ENCODE measurements around the gene PNPLA5.
A peak's percentile ranks its signal among the peaks of the same experiment; 100 is the strongest.
"Not testable (repeated sequence)": the region's sequence is repeated elsewhere in the genome, so short reads cannot be mapped to it uniquely, and the experiment has no call there.

Gene PNPLA5

GRCh38 chr22:43879901-43880540 lies 11.8 kb downstream of the PNPLA5 start:
- no peak overlapping the region for H3K27ac Mint-ChIP-seq
- H3K4me1 Mint-ChIP-seq (ENCODE audit: low read depth) = no peaks in the 10 kb centered on the region
- no peaks in the 10 kb centered on the region for H3K36me3 Mint-ChIP-seq
- no peak overlapping the region for H3K4me3 Mint-ChIP-seq
- H3K9me3 Mint-ChIP-seq (ENCODE audit: low read depth) = no peaks in the 10 kb centered on the region
- H3K27me3 Mint-ChIP-seq = peaks cover 18% of the 10 kb centered on the region

GRCh38 chr22:43878831-43879550 lies 12.8 kb downstream of the PNPLA5 start:
- Mint-ChIP-seq H3K4me3 (no peak overlapping the region), H3K4me1 (ENCODE audit: low read depth) (no peaks in the 10 kb centered on the region), H3K27me3 (peaks cover 24% of the 10 kb centered on the region), H3K27ac (no peak overlapping the region), H3K36me3 (no peaks in the 10 kb centered on the region), H3K9me3 (ENCODE audit: low read depth) (no peaks in the 10 kb centered on the region)

GRCh38 chr22:43878079-43878795 lies 13.6 kb downstream of the PNPLA5 start:
- peaks cover 27% of the 10 kb centered on the region for H3K27me3 Mint-ChIP-seq
- H3K27ac Mint-ChIP-seq = no peak overlapping the region
- no peaks in the 10 kb centered on the region for H3K36me3 Mint-ChIP-seq
- H3K9me3 Mint-ChIP-seq (ENCODE audit: low read depth) = no peaks in the 10 kb centered on the region
- no peak overlapping the region for H3K4me3 Mint-ChIP-seq
- H3K4me1 Mint-ChIP-seq (ENCODE audit: low read depth) = no peaks in the 10 kb centered on the region

GRCh38 chr22:43876866-43877509 lies 14.8 kb downstream of the PNPLA5 start:
- no peaks in the 10 kb centered on the region for H3K36me3 Mint-ChIP-seq
- no peak overlapping the region for H3K27ac Mint-ChIP-seq
- H3K4me1 Mint-ChIP-seq (ENCODE audit: low read depth) = no peaks in the 10 kb centered on the region
- no peak overlapping the region for H3K4me3 Mint-ChIP-seq
- H3K27me3 Mint-ChIP-seq = peaks cover 23% of the 10 kb centered on the region
- no peaks in the 10 kb centered on the region for H3K9me3 Mint-ChIP-seq (ENCODE audit: low read depth)

- Mint-ChIP-seq H3K9me3 (ENCODE audit: low read depth) (peaks cover 9% of the 10 kb centered on the region), H3K27ac (no peak overlapping the region), H3K27me3 (peaks cover 23% of the 10 kb centered on the region), H3K4me1 (ENCODE audit: low read depth) (no peaks in the 10 kb centered on the region), H3K4me3 (no peak overlapping the region), H3K36me3 (no peaks in the 10 kb centered on the region)
These were observed 22.0 kb downstream of the PNPLA5 start for GRCh38 chr22:43869799-43870198.

GRCh38 chr22:43869001-43869400 lies 22.8 kb downstream of the PNPLA5 start:
- H3K9me3 Mint-ChIP-seq (ENCODE audit: low read depth); H3K36me3 Mint-ChIP-seq; H3K27ac Mint-ChIP-seq; H3K4me1 Mint-ChIP-seq (ENCODE audit: low read depth); H3K4me3 Mint-ChIP-seq: not testable (repeated sequence)
- peaks cover 26% of the 10 kb centered on the region for H3K27me3 Mint-ChIP-seq

- H3K4me1 Mint-ChIP-seq (ENCODE audit: low read depth) = no peaks in the 10 kb centered on the region
- peaks cover 9% of the 10 kb centered on the region for H3K9me3 Mint-ChIP-seq (ENCODE audit: low read depth)
- H3K36me3 Mint-ChIP-seq = no peaks in the 10 kb centered on the region
- peaks cover 30% of the 10 kb centered on the region for H3K27me3 Mint-ChIP-seq
- H3K27ac Mint-ChIP-seq = no peak overlapping the region
- no peak overlapping the region for H3K4me3 Mint-ChIP-seq
These were observed 23.8 kb downstream of the PNPLA5 start for GRCh38 chr22:43867839-43868635.

GRCh38 chr22:43862882-43863202 lies 29.0 kb downstream of the PNPLA5 start:
- peak overlapping the region; percentile 71 for H3K4me3 Mint-ChIP-seq
- no peaks in the 10 kb centered on the region for H3K36me3 Mint-ChIP-seq
- peaks cover 4% of the 10 kb centered on the region for H3K4me1 Mint-ChIP-seq (ENCODE audit: low read depth)
- peaks cover 48% of the 10 kb centered on the region for H3K27me3 Mint-ChIP-seq
- H3K27ac Mint-ChIP-seq = no peak overlapping the region
- H3K9me3 Mint-ChIP-seq (ENCODE audit: low read depth) = no peaks in the 10 kb centered on the region

- Mint-ChIP-seq H3K4me1 (ENCODE audit: low read depth) (peaks cover 4% of the 10 kb centered on the region), H3K27ac (peak within 1 kb of the TSS; percentile 8), H3K27me3 (peaks cover 46% of the 10 kb centered on the region), H3K4me3 (peak within 1 kb of the TSS; percentile 71), H3K36me3 (no peaks in the 10 kb centered on the region), H3K9me3 (ENCODE audit: low read depth) (no peaks in the 10 kb centered on the region)
These were observed 29.5 kb downstream of the PNPLA5 start, which contains the start of gene SULT4A1 for GRCh38 chr22:43862074-43862881. Gene SULT4A1 (minus strand): TSS chr22:43862513. CDS start chr22:43862382, 131 bp downstream.

- H3K27me3 Mint-ChIP-seq = peaks cover 46% of the 10 kb centered on the region
- H3K4me3 Mint-ChIP-seq = peak overlapping the region; percentile 51
- H3K27ac Mint-ChIP-seq = peak overlapping the region; percentile 8
- peaks cover 4% of the 10 kb centered on the region for H3K4me1 Mint-ChIP-seq (ENCODE audit: low read depth)
- no peaks in the 10 kb centered on the region for H3K36me3 Mint-ChIP-seq
- H3K9me3 Mint-ChIP-seq (ENCODE audit: low read depth) = no peaks in the 10 kb centered on the region
These were observed 30.3 kb downstream of the PNPLA5 start for GRCh38 chr22:43861529-43861928.

- H3K27me3 Mint-ChIP-seq = peaks cover 43% of the 10 kb centered on the region
- no peaks in the 10 kb centered on the region for H3K36me3 Mint-ChIP-seq
- peaks cover 4% of the 10 kb centered on the region for H3K4me1 Mint-ChIP-seq (ENCODE audit: low read depth)
- no peak overlapping the region for H3K27ac Mint-ChIP-seq
- H3K4me3 Mint-ChIP-seq = peak overlapping the region; percentile 25
- H3K9me3 Mint-ChIP-seq (ENCODE audit: low read depth) = no peaks in the 10 kb centered on the region
These were observed 31.0 kb downstream of the PNPLA5 start for GRCh38 chr22:43860831-43861230.

GRCh38 chr22:43860126-43860525 lies 31.7 kb downstream of the PNPLA5 start:
- peaks cover 4% of the 10 kb centered on the region for H3K4me1 Mint-ChIP-seq (ENCODE audit: low read depth)
- no peaks in the 10 kb centered on the region for H3K36me3 Mint-ChIP-seq
- H3K27ac Mint-ChIP-seq = no peak overlapping the region
- no peak overlapping the region for H3K4me3 Mint-ChIP-seq
- H3K27me3 Mint-ChIP-seq = peaks cover 42% of the 10 kb centered on the region
- no peaks in the 10 kb centered on the region for H3K9me3 Mint-ChIP-seq (ENCODE audit: low read depth)

- Mint-ChIP-seq H3K36me3 (no peaks in the 10 kb centered on the region), H3K9me3 (ENCODE audit: low read depth) (no peaks in the 10 kb centered on the region), H3K27ac (no peak overlapping the region), H3K4me3 (no peak overlapping the region), H3K27me3 (peaks cover 37% of the 10 kb centered on the region), H3K4me1 (ENCODE audit: low read depth) (peaks cover 4% of the 10 kb centered on the region)
These were observed 32.2 kb downstream of the PNPLA5 start for GRCh38 chr22:43859621-43860020.

- H3K4me1 Mint-ChIP-seq (ENCODE audit: low read depth) = peaks cover 4% of the 10 kb centered on the region
- no peaks in the 10 kb centered on the region for H3K9me3 Mint-ChIP-seq (ENCODE audit: low read depth)
- H3K4me3 Mint-ChIP-seq = no peak overlapping the region
- H3K27me3 Mint-ChIP-seq = peaks cover 34% of the 10 kb centered on the region
- H3K36me3 Mint-ChIP-seq = no peaks in the 10 kb centered on the region
- no peak overlapping the region for H3K27ac Mint-ChIP-seq
These were observed 32.6 kb downstream of the PNPLA5 start for GRCh38 chr22:43859176-43859575.

Measured in activated naive CD8-positive, alpha-beta T cell (primary cell).